BE2C (cell line): Measurements from ENCODE around the gene SPON1.

Experiments used
- DNase-seq: peaks from one replicate; pipeline ENCODE4 v3.0.0-alpha.2; 2020
- H3K27me3 ChIP-seq: fragments of 250-450 bp; sonication (Bioruptor Pico); 2 replicates; pipeline ENCODE4 v1.5.1; 2020; ENCODE audit warnings: mild to moderate bottlenecking
- H3K36me3 ChIP-seq: fragments of 250-450 bp; sonication (Bioruptor Pico); 2 replicates; pipeline ENCODE4 v1.5.1; 2020; ENCODE audit warnings: mild to moderate bottlenecking
- H3K4me1 ChIP-seq: fragments of 250-450 bp; sonication (Bioruptor Pico); 2 replicates; pipeline ENCODE4 v1.5.1; 2020
- H3K4me3 ChIP-seq: 2 replicates; pipeline ENCODE4 v1.5.1; 2011; ENCODE audit warnings: low read depth, low read length
- H3K9me3 ChIP-seq: fragments of 250-450 bp; sonication (Bioruptor Pico); 2 replicates; pipeline ENCODE4 v1.5.1; 2020
- CTCF ChIP-seq: IDR thresholded peaks from 2 replicates; pipeline ENCODE4 v1.5.1; 2012; ENCODE audit warnings: mild to moderate bottlenecking, low read depth, low read length

SPON1 gene

GRCh38 chr11:13962198-13962561, 343 bp upstream of the SPON1 start:
- peaks cover 32% of the 10 kb centered on the region for H3K27me3 ChIP-seq
- H3K4me1 ChIP-seq: no peaks in the 10 kb centered on the region
- no peaks in the 10 kb centered on the region for H3K36me3 ChIP-seq
- no peak for DNase-seq
- H3K9me3 ChIP-seq: no peaks in the 10 kb centered on the region
- no peak for TF ChIP-seq CTCF
- no peak overlapping the region for H3K4me3 ChIP-seq

- TF ChIP-seq CTCF: no peak
- Histone ChIP-seq H3K36me3 (no peaks in the 10 kb centered on the region), H3K9me3 (no peaks in the 10 kb centered on the region), H3K27me3 (peaks cover 32% of the 10 kb centered on the region), H3K4me1 (no peaks in the 10 kb centered on the region), H3K4me3 (no peak overlapping the region)
- no peak for DNase-seq
Observed at GRCh38 chr11:13963169-13963948, 836 bp downstream of the SPON1 start.

GRCh38 chr11:13963949-13964770, 1.6 kb downstream of the SPON1 start:
- Histone ChIP-seq H3K4me1 (no peaks in the 10 kb centered on the region), H3K9me3 (no peaks in the 10 kb centered on the region), H3K4me3 (no peak overlapping the region), H3K36me3 (no peaks in the 10 kb centered on the region), H3K27me3 (peaks cover 32% of the 10 kb centered on the region)
- TF ChIP-seq CTCF: no peak
- DNase-seq: no peak

- Histone ChIP-seq H3K4me1 (no peaks in the 10 kb centered on the region), H3K27me3 (peaks cover 32% of the 10 kb centered on the region), H3K9me3 (no peaks in the 10 kb centered on the region), H3K4me3 (no peak overlapping the region), H3K36me3 (no peaks in the 10 kb centered on the region)
- DNase-seq: no peak
- TF ChIP-seq CTCF: no peak
Observed at GRCh38 chr11:13964771-13965074, 2.2 kb downstream of the SPON1 start.

- no peak for TF ChIP-seq CTCF
- Histone ChIP-seq H3K27me3 (peaks cover 32% of the 10 kb centered on the region), H3K36me3 (no peaks in the 10 kb centered on the region), H3K9me3 (no peaks in the 10 kb centered on the region), H3K4me1 (no peaks in the 10 kb centered on the region), H3K4me3 (no peak overlapping the region)
- no peak for DNase-seq
Observed at GRCh38 chr11:13965337-13965736, 2.8 kb downstream of the SPON1 start.

GRCh38 chr11:13966013-13966412, 3.5 kb downstream of the SPON1 start:
- Histone ChIP-seq H3K9me3 (no peaks in the 10 kb centered on the region), H3K36me3 (no peaks in the 10 kb centered on the region), H3K27me3 (peaks cover 32% of the 10 kb centered on the region), H3K4me1 (no peaks in the 10 kb centered on the region), H3K4me3 (no peak overlapping the region)
- DNase-seq: no peak
- TF ChIP-seq CTCF: no peak
